Stimulated activated CD8-positive, alpha-beta memory T cell treated with anti-CD3 and anti-CD28 coated beads, Interleukin-4, amount 100 ng/mL, for 24 hours (primary cell): ENCODE measurements around the gene RCAN3.
"Not testable (repeated sequence)": the region's sequence is repeated elsewhere in the genome, so short reads cannot be mapped to it uniquely, and the experiment has no call there.

ENCODE experiments used
- DNase-seq: peaks from one replicate; pipeline ENCODE4 v3.0.0-alpha.2; 2020; ENCODE audit warnings: low read depth

Gene RCAN3

GRCh38 chr1:24486331-24487065 lies 16.1 kb upstream of the RCAN3 start:
- no peak for DNase-seq

- DNase-seq = no peak
These were observed 15.2 kb upstream of the RCAN3 start for GRCh38 chr1:24487455-24487854.

- DNase-seq = peak; percentile 38
These were observed 14.5 kb upstream of the RCAN3 start for GRCh38 chr1:24488159-24488558.

GRCh38 chr1:24489674-24490073 lies 13.0 kb upstream of the RCAN3 start:
- DNase-seq = no peak

- DNase-seq = no peak
These were observed 12.4 kb upstream of the RCAN3 start for GRCh38 chr1:24490101-24490781.

DNA sequence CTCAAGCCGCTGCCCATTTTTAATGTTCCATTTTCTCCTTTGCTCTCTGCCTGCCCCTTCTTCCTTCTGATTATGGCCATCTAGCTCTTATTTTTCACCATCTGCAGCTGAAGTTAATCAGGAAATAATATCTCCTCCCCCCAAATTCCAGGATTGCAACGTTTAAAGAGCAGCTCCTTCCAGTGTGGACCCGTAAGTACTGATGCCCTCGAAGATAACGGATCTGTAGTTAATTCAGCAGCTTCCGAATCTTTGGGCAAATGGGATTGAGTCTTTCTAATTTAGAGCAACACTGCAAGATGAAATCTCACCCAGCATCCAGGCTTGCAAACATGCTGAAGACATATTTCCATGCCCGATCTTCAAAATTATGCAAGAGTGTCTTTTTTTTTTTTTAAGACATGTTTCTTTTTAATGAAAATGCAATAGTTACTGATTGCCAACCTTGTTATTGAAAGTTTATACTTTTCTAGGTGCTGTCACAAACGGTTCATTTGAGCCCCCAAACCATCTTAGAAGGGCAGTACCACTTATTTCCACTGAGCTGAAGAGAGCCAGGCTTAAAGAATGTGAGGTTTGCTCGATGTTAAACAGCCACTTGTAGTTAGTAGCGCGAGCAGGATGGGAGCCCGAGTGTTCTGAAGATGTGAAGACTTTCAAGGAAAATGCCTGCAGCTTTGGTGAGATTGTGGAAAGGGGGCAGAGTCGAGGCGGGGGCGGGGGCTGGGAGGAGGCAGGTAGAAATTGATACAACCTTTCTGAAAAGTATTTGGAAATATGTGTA lies 10.9 kb upstream of the RCAN3 start:
- no peak for DNase-seq

DNA sequence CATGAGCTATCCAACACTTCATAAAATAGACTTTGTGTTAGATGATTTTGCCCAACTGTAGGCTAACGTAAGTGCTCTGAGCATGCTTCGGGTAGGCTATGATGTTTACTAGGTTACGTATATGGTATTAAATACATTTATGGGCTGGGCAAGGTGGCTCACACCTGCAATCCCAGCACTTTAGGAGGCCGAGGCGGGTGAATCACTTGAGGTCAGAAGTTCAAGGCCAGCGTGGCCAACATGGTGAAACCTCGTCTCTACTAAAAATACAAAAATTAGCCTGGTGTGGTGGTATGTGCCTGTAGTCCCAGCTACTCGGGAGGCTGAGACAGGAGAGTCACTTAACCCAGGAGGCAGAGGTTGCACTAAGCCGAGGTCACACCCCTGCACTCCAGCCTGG lies 9.7 kb upstream of the RCAN3 start:
- not testable (repeated sequence) for DNase-seq

GRCh38 chr1:24493785-24494184 lies 8.9 kb upstream of the RCAN3 start:
- no peak for DNase-seq

DNA sequence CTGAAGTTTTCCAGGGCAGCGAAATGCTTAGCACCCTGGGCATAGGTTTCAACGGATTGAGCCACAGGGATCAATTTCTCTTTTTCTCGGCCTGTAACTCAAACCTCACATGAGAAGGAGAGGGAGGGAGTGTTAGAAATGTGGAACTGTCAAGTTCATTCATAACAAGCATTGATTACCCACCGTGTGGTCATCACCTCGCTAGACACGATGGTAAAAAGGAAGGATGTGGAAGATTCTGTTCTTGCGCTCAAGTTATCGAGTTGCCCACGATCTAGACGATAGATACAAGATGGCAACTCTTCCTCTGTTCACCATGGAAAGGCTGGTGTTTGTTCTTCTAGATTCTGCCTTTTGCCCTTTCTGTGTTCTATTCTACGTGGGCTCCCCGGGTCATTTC lies 4.0 kb upstream of the RCAN3 start:
- no peak for DNase-seq

DNA sequence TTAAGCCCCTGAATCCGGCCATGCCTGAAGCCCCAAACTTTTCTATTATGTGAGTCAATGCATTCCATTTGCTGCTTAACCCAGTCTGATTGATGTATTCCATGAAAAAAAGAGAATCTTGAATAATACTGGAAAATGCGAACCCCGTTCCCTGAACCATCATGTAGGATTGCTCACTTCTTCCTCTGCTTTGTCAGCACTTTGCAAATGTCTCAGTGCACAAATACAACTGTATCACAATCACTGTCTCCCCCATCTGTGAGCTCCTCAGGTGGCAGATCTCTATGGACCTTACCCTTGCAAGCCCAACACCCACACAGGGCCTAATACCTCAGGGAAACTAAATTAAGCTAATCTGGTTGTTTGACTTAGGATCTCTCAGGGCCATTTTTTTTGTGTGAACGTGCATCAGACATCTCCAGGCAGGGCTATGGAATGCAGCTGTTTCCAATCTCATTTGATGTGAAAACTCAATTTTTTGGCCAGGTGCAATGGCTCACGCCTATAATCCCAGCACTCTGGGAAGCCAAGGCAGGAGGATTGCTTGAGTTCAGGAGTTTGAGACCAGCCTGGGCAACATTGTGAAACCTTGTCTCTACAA lies 2.1 kb upstream of the RCAN3 start:
- DNase-seq = no peak

GRCh38 chr1:24501371-24502064 lies 1.1 kb upstream of the RCAN3 start:
- no peak for DNase-seq

DNA sequence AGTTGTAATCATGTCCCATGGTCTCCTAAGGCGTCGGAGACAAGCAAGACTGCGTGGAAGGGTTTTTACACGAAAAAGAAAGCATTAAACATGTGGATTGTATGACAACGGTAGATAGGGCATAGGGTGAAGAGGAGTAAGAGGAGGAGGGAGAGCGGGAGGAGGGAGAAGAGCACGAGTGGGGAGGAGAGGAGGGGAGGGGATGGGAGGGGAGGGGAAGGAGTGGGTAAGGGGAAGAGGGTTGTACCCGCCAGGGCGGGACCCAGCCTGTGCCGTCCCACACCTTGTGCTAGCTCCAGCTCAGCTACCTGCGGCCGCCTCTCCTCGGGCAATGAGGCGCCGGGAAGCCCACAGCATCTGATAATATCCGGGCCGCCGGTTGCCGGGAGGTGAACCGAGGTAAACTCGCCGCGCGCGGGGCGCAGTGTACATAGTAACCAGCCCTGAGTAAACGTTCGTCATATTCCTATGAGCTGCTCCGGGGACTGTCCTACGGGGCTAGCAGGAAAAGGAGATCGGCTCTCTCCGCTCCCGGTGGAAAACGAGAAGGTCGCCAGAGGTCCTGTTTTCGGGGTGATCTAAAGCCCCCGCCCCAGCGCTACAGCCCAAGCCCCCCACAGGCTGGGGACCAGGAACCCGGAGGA lies 449 bp upstream of the RCAN3 start:
- peak; percentile 58 for DNase-seq

DNA sequence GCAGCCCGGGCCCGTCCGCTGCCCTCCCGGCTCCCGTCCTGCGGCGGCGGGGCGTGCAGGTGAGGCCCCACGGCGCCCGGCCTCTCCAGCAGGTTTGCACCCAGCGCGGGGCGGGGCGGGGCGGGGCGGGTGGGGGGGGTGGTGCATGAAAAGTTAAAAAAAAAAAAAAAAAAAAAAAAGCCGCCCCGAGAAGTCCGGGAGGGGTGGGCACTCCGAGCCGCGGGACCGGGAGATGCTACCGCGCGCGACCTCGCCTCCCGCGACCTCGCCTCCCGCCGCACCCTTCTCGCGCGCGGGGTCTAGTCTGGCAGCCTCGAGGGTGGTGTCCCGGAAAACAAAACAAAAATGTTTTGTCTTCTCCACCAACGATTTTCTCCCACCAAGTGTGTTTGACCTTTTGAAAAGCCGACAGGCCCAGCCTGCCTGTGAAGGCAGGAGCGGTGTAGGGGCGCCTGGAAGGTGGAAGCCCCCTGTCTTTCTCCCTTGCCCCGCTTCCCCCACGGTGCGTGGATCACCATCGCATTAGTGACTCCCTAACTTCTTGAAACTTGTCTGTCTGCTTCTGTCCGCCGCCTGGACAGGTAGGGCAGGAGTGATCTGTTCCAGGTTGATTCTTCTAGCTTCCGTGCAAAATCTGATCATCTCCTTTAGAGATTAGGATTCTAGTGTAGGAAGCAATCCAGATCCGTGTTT lies 569 bp downstream of the RCAN3 start:
- no peak for DNase-seq

DNA sequence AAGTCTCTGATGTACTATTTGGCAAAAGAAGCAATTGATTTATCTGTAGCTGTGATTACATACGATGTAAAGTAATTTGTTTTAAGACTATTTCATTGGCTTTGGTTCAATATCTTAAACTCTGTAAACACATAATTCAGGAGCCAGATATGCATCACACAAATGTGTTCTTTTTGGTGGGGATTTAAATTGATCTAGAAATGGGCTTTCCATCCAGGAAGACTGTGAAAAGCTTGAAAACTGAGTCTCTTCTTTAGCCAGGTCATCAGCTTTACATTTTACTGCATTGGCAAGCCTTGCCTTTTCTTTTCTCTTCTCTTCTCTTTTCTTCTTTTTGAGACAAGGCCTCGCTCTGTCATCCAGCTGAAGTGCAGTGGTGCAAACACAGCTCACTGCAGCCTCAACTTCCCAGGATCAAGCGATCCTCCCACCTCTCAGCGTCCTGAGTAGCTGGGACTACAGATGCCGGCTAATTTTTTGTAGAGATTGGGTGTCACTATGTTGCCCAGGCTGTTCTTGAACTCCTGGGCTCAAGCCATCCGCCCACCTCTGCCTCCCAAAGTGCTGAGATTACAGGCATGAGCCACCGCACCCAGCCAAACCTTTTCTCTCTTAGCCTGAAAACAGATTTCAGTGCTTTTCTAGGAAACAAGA lies 1.4 kb downstream of the RCAN3 start:
- no peak for DNase-seq

GRCh38 chr1:24504560-24504959 lies 1.9 kb downstream of the RCAN3 start:
- no peak for DNase-seq

DNA sequence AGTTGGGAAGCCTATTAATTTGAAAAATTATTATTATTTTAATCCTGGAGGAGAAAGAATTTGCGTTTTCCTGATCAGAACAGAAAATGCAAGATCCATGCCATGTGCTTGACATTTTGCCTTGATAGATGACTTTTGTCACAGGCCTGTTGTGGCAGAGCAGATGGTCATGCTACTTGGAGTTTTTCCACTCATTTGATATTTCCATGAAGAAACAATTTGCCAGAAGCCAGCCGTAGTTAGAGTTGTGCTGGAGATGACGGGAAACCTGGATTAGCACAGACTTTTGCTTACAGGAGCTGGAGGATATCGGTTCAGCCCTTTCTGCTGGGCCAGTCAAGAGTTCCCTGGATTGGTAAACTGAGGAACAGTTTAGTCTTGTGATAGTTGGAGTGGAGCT lies 3.2 kb downstream of the RCAN3 start:
- DNase-seq = no peak

DNA sequence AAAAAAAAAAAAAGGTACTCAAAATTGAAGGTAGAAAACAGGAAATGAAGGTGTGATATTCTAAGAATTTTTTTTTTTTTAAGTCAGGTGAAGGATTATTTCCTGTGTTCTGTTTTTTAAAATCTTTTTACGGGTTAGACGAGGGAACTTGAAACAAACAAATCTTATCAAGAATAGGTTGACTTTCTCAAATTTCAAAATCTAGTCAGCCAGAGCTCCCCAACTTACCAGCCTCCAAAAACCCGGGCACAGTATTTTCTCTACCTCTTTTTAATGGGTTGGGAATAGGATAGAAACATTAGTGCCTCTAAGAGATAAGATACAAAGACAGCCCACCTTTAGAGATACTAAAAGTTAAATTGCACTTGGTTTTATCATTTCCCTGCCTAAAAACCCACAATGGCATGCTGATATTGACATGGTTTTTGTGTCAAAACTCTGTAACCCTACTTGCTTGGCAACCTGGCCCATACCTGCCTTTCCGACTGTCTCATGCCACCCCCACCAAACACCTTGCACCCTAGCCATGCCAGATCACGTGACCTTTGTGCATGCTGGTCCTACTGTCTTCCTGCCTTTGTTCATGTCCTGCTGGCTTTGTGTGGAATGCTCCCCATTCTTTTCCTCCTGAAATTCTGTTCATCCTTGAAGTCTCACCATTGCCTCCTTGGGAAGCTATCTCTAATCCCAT lies 4.2 kb downstream of the RCAN3 start:
- DNase-seq = no peak

DNA sequence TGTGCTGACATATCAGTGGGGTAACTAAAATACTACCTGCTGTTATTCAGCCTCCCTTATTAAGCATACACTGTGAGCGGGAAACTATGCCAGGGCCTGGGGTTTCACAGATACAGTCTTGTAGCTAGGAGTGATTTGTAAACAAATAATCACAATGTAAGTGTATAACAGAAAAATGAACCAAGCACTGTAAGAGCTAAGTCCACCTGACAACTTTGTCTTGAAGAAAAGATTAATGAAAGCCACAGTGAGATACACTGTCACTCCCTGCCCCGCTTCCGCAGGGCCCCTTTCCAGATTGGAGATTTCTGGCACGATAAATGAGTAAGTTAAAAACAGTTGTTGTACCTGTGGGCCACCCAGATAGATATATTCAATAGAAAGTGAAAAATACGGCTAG lies 4.8 kb downstream of the RCAN3 start:
- DNase-seq = no peak

DNA sequence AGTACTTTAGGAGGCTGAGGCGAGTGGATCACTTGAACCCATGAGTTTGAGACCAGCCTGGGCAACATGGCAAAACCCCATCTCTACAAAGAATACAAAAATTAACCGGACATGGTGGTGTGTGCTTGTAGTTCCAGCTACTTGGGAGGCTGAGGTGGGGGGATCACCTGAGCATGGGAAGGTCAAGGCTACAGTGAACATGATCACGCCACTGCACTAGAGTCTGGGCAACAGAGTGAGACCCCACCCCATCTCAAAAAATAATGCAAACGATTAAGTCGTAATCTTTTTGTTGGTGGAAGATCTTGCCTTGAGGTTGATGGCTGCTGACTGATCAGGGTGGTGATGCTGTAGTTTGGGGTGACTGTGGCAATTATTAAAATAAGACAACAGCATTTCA lies 6.3 kb downstream of the RCAN3 start:
- DNase-seq = no peak

DNA sequence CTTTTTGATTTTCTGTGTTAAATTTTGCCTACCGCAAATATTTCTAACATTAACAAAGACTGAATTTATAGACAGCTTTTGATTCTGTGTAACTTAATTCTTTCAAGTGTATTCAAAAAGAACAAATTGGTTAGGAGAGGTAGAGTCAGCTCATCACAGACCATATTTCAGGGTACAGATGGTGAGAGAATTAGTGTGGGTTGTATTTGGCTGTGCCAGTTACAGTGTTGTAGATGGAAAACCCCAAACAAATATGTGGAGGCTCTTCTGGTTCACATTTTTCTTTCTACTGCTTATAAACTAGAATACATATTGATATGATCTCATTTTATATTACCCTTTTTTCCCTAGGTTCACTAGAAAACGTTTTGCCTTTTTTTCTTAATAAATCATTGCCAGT lies 11.1 kb downstream of the RCAN3 start:
- no peak for DNase-seq
